AG04449 (cell line): ENCODE results near the gene LANCL2.

Source experiments
- CTCF ChIA-PET: fragments of 350-600 bp; formaldehyde crosslinking; extraction: SDS; loops from one replicate; lab custom pipeline; 2021; ENCODE audit warnings: antibody characterized with exemption; lab: Yijun Ruan, JAX
- POLR2A ChIA-PET: fragments of 400-600, 350-600 bp; formaldehyde crosslinking; extraction: SDS; loops from one replicate; lab custom pipeline; 2020; ENCODE audit warnings: antibody characterized with exemption, inconsistent platforms; lab: Yijun Ruan, JAX
- DNase-seq: peaks from one replicate; pipeline ENCODE4 v3.0.0-alpha.2; 2010; ENCODE audit warnings: low read depth, low spot score
- H3K4me3 ChIP-seq: 2 replicates; pipeline ENCODE4 v1.5.1; 2011; ENCODE audit warnings: low read depth, mild to moderate bottlenecking, control low read depth, low read length
- CTCF ChIP-seq: IDR thresholded peaks from one replicate; pipeline ENCODE4 v1.5.1; 2011; ENCODE audit warnings: mild to moderate bottlenecking, moderate library complexity, low read length, control low read depth, inconsistent platforms; ENCODE audit not compliant: insufficient read depth; ENCODE audit errors: missing control alignments

Gene LANCL2

GRCh38 chr7:55438757-55439525 lies 73.8 kb downstream of the LANCL2 start:
- ChIA-PET CTCF (interaction anchor here (1.1 to 1.7 kb wide), 3 partner anchors 11 to 153 kb away, joined by 3 to 5 read pairs (median 3); no protein-coding TSS in a partner anchor), POLR2A (no interaction called here)
- no peak overlapping the region for H3K4me3 ChIP-seq
- DNase-seq = no peak
- no peak for TF ChIP-seq CTCF

- CTCF ChIA-PET = interaction anchor here (0.7 to 1.7 kb wide), 4 partner anchors 11 to 153 kb away, joined by 3 to 5 read pairs (median 3); no protein-coding TSS in a partner anchor
- POLR2A ChIA-PET = no interaction called here
- DNase-seq = no peak
These were observed 74.5 kb downstream of the LANCL2 start for GRCh38 chr7:55439627-55440026.

GRCh38 chr7:55440040-55440690 lies 75.0 kb downstream of the LANCL2 start:
- TF ChIP-seq CTCF = no peak
- POLR2A ChIA-PET = no interaction called here
- CTCF ChIA-PET = interaction anchor here (0.7 to 1.7 kb wide), 4 partner anchors 12 to 152 kb away, joined by 3 to 5 read pairs (median 3); no protein-coding TSS in a partner anchor
- no peak for DNase-seq
- H3K4me3 ChIP-seq = no peak overlapping the region

More at GRCh38 chr7:55439627-55440026, 74.5 kb downstream of the LANCL2 start:
- no peak overlapping the region for H3K4me3 ChIP-seq
- no peak for TF ChIP-seq CTCF

- no peak for DNase-seq
- TF ChIP-seq CTCF = no peak
- ChIA-PET POLR2A (no interaction called here), CTCF (interaction anchor here (1.4 to 1.5 kb wide), 3 partner anchors 8 to 25 kb away, joined by 4 to 8 read pairs (median 5); no protein-coding TSS in a partner anchor)
- H3K4me3 ChIP-seq = no peak overlapping the region
These were observed 75.9 kb downstream of the LANCL2 start for GRCh38 chr7:55441002-55441401.

- no peak overlapping the region for H3K4me3 ChIP-seq
- peak; percentile 57 for DNase-seq
- TF ChIP-seq CTCF = no peak
- ChIA-PET CTCF (interaction anchor here (0.9 to 1.5 kb wide), 4 partner anchors 9 to 161 kb away, joined by 3 to 8 read pairs (median 4); no protein-coding TSS in a partner anchor), POLR2A (no interaction called here)
These were observed 76.8 kb downstream of the LANCL2 start for GRCh38 chr7:55441774-55442522.
